Left ventricle myocardium superior (tissue), 1 donor: ENCODE data around the gene ANKRD34C. TPM values are rescaled to one million over a fixed set of nuclear protein-coding genes. Genes with fewer than 3 reads are reported as not detected.
"Not testable (repeated sequence)": the region's sequence is repeated elsewhere in the genome, so short reads cannot be mapped to it uniquely, and the experiment has no call there.

ENCODE experiments used
- ATAC-seq: fragments of 200-7000 bp; cut with Tn5 transposase; one replicate; pipeline ENCODE4 v1.9.1; 2020; ENCODE audit warnings: mild to moderate bottlenecking, moderate library complexity
- DNase-seq: peaks from one replicate; pipeline ENCODE4 v3.0.0-alpha.2; 2020
- intact Hi-C: fragments of 100-400 bp; cut with micrococcal nuclease; formaldehyde crosslinking; loops from one replicate; pipeline ENCODE4 v1.11.0; 2022
- total RNA-seq: library from RNA; stranded (reverse); fragmentation: NEBNext Ultra II Directional; extraction: Animal tissue kit (Norgen Biotek cat#: 25700); gene quantifications from one replicate; pipeline ENCODE4 v1.2.1, GENCODE V29; 2021
- donor health status: DM: no; HTN: yes; CAD: no; lungs with severe emphysema.

Gene ANKRD34C
- total RNA-seq, 1 donor from 2014 or later: not detected

DNA sequence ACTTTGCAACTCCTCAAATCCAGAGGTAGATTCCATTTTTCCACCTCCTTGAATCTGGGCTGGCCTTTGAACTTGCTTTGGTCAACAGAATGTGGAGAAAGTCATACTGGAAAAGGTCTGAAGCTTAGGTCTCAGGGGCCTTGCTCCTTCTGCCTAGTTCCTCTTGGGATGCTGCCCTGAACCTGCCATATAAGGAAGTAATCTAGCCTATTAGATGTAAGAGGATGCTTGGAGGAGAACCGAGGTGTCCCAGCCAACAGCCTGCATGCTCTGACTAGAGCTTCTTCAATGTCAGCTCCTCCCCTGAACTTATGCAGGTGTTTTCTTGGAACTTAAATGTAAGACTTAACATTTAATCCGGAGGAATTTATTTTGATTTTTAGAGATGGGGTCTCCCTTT lies 26.4 kb downstream of the ANKRD34C start:
- intact Hi-C loops: no loop called here
- DNase-seq (no peak), ATAC-seq (no peak)

DNA sequence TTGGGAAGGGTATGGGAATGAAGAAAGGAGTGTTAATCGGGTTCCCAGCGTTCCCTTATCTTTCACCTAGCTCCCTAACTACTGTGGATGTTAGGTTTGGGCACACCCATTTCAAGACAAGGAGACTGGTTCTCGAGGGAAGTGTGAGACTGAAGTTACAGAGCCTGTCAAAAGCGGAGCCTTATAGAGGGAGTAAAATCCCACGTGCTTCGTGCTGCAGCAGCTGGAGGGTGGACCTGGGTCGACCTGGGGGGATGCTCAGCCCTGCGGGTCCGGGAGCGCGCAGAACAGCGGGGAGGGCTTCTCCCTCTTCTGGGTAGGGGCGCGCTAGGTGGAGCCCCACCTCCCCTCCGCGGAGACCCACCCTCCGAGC lies 28.1 kb downstream of the ANKRD34C start:
- DNase-seq (no peak), ATAC-seq (peak; percentile 41)
- intact Hi-C loops: no loop called here

DNA sequence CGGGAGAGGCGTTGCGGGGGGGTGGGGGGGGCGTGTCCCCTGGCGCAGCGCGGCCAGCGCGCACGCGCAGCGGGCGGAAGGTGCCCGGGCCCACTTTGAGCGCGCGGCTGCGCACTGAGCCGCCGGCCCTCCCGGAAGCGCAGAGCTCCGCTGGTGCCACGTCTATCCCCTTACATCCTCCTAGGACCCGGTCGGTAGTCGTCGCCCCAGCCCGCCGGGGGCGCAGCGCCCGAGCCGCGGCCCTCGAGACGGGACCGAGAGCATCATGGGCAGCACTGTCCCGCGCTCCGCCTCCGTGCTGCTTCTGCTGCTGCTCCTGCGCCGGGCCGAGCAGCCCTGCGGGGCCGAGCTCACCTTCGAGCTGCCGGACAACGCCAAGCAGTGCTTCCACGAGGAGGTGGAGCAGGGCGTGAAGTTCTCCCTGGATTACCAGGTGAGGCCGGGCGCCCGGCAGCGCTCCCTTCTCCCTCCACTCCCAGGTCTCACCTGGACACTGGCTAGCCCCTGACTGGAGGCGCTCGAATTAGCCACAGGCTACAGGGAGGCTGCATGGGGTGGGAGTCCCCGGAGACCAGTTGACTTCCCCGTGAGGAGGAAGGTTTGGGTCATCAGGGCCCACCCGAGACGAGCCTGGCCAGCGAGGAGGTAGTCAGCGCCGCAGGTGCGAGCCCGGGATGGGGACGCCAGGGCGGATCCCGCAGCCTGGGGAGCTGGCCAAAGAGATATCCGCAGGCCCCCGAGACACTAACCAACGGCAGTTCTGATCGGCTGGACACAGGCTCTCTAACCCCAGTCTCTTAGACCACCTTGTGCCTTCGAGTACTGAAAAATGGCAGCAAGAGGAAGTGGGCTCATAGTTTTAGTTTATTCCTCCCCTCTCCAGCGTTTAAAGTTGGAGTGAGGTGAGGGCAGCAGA lies 28.7 kb downstream of the ANKRD34C start, which contains the start of gene TMED3:
TMED3 (plus strand) TSS at position 128 of the 916 bp plus-strand sequence; CDS start at position 266, 138 bp downstream.
- peak; percentile 85 for DNase-seq
- peak; percentile 96 for ATAC-seq
- intact Hi-C loops: no loop called here

DNA sequence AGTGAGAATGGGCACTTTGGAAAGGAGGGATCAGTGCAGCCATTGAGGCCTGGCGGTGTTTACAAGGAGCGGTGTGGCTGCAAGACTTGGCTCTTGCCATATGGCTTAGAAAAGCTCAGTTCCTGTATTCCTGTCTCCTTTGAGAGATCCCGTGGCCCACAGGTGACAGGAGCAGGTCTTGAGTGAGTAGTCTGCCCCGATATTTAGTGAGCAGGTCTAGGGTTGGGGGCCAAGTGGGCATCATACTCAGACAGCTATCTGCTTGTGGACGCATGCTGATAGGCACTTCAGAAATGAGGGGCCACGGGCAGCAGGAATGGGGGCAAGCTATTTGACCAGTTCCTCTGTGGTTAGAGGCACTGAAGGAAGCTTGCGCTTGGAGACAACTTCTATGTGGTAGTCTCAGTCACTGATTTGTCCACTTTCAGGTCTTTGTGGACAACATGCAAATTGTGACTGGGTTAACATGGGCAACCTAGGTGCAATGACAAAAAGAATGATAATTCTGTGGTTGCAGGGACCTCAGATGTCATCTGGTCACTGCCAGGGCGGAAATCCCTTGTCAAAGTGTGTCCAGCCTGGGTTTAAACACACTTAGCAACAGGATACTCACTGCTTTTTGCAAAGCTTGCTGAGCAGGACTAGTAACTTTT lies 29.5 kb downstream of the ANKRD34C start:
- intact Hi-C loops: no loop called here
- DNase-seq (no peak), ATAC-seq (no peak)

DNA sequence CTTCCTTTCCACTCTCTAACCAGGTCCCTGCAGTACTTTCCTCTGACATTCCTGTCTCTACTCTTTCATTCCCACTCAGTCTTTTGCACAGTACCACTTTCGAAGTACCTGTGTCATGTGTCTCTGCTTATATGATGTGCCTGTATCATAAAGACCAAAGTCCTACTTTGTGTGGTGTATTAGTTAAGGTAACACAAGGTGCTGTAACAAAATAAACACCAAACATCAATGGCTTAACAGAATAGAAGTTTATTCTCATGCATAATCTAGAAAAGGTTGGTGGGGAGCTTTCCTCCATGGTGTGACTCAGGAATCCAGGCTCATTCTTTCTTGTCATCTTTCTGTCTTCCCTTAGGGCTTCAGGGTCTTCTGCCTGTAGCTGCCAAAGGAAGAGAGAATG lies 31.7 kb downstream of the ANKRD34C start:
- intact Hi-C loops: no loop called here
- ATAC-seq: no peak

DNA sequence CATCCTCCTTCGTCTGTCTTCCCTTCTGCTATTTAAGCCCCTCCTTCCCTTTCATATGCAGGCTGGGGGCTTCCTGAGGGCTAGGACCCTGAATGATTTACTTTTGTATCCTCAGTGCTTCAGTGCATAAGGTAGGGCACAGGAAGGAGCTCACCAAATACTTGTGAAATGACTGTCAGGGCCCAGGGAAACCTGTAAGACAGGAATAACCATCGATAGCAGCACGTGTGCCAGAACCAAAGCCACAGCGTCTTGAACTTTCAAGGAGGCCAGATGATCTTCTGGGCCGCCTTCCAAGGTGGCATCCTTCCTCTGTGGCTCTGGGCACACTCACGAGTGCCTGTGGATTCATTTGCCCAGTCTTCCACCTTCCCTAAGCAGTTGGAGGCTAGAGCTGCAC lies 32.3 kb downstream of the ANKRD34C start:
- intact Hi-C loops: no loop called here
- DNase-seq (no peak), ATAC-seq (no peak)

More for the DNA sequence above, 31.7 kb downstream of the ANKRD34C start:
- DNase-seq: no peak

DNA sequence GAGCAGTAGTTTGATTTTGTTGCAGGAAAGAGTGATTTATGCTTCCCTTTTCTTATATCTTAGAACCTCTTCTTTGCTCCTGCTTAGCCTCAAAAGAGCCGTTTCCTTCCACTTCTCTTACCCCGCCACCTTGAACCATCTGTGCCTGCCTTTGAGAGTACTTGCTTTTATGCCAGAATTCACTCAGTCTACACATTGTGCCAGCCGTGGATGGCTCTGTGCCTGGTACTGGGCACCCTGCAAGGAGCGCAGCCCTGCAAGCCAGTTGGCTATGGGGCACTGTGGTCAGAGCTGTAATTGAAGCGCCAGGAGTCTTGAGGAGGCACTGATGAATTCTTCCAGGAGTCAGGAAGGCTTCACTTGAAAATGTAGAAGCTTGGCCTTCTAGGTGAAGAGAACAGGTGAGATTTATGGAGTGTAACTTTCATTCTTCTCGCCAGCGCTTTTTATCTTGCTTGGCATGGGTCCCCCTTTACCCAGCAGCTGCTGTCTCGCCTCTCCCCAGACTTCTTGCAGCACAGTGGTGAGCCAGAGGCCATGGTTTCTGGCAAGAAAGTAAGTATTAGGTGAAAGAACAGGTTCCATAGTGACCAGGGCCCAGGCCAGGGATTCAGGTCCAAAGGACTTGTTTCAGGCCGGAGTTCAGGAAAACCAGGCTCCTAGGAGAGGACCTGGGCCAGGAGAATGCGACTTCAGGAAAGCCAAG lies 33.3 kb downstream of the ANKRD34C start:
- ATAC-seq (peak; percentile 76), DNase-seq (peak; percentile 57)
- intact Hi-C loops: no loop called here

DNA sequence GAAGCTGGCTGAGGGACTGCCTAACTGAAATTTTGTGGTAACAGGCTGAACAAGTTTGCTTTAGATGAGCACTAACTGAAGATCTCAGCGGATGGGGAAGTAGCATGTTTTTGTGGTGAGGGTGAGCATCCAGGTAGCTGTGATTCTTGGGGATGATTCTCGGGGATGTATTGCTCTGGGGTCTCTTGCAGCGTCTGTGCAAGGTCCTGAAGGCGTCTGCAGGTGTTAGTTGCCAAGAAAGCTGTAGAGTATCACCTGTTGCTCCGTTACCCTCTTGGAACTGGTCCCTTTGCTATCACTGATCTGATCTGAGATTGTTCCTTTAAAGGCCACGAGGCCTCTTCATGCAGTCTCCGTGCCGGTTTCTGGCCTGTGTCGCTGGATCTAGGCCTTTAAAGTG lies 34.3 kb downstream of the ANKRD34C start:
- intact Hi-C loops: no loop called here
- ATAC-seq (no peak), DNase-seq (no peak)

DNA sequence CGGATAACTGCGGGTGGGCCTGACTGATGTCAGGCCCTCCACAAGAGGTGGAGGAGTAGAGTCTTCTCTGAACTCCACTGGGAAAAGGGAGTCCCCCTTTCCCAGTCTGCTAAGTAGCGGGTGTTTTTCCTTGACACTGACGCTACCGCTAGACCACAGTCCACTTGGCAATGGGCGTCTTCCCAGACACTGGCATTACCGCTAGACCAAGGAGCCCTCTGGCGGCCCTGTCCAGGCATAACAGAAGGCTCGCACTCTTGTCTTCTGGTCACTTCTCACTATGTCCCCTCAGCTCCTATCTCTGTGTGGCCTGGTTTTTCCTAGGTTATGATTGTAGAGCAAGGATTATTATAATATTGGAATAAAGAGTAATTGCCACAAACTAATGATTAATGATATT lies 37.5 kb downstream of the ANKRD34C start:
- intact Hi-C loops, DNase-seq, ATAC-seq: not testable (repeated sequence)

DNA sequence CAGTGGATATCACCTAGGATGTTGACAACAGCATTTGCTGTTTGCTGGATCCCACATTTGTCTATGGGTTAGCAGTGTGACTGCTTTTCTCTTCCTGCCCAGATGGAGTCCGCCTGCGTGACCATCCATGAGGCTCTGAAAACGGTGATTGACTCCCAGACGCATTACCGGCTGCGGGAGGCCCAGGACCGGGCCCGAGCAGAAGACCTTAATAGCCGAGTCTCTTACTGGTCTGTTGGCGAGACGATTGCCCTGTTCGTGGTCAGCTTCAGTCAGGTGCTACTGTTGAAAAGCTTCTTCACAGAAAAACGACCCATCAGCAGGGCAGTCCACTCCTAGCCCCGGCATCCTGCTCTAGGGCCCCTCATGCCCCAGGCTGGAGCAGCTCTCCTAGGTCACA lies 39.4 kb downstream of the ANKRD34C start:
- intact Hi-C loops: no loop called here
- ATAC-seq: no peak
- no peak for DNase-seq

DNA sequence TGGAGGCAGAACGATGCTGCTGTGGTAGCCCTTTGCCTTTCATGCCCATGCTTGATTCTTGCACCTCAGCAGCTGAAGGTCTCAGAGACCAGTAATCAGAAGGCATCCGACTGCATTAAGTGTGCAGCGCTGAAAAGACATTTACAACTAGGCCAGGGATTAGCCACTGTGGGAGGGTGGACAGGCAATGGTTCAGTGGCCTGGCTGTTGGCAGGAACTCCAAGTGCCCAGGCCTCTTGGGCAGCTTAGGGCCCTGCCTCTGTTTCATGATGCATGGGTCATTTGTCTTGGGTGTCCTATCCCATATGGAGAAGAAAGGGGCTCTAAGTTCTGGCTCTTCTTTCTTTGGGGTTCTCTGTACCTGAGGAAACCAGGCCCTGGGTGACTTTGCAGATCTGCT lies 39.8 kb downstream of the ANKRD34C start:
- intact Hi-C loops: no loop called here
- ATAC-seq: no peak
- no peak for DNase-seq

DNA sequence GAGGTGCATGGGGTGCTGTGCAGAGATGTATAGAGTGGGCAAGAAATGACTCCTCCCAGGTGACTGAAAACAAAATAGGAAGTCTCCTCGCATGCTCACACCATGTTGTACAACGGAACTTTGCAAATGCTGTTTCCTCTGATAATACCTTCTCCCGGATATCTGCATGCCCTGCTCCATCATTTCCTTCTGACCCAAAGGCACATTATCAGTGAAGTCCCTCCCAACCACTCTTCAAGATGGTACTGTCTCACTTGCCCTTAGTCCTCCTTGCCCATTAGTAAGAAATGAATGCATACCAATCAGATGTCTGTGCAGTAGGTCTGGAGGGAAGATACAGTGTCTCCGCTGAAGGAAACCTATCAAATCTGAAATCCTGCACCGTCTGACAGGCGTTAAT lies 40.4 kb downstream of the ANKRD34C start:
- intact Hi-C loops: no loop called here
- DNase-seq (no peak), ATAC-seq (no peak)

DNA sequence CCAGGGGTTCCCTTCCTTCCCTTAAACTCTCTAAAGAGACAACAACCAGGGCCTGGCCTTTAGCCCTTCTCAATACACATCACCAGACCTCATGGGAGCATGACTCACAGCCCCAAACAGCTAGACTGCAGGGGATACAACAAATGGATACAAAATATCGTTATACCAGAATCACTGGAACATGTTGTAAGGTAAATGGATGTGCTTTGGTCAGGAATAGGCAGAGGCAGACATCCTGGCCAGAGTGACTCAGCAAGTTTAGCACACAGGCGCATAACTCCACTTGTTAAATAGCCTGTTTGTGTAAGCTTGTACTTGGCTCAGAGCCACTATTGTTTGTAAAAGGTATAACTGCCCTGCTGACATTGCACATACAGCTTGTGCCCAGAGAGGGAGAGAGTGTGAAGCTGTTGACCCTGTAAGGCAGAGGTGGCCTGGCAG lies 46.7 kb downstream of the ANKRD34C start:
- intact Hi-C loops: no loop called here
- no peak for DNase-seq
- ATAC-seq: peak; percentile 47

Other genes starting within 250 kb of the ANKRD34C start
- gene RASGRF1, start 191.9 kb upstream of the ANKRD34C start, total RNA-seq: not detected
- 14.6 TPM for gene TMED3, start 28.4 kb downstream of the ANKRD34C start, total RNA-seq
- 0.07 TPM for gene MINAR1, start 149.6 kb downstream of the ANKRD34C start, total RNA-seq